H9 (cell line): ENCODE results near the gene POU6F2. TPM values are rescaled to one million over a fixed set of nuclear protein-coding genes. Genes with fewer than 3 reads are reported as not detected.

ENCODE experiments used
- DNase-seq: peaks from one replicate; pipeline ENCODE4 v3.0.0-alpha.2; 2017
- H2AFZ ChIP-seq: one replicate; pipeline ENCODE4 v1.6.1; 2013; ENCODE audit warnings: mild to moderate bottlenecking, low read length, control low read depth, moderate library complexity
- H2AK5ac ChIP-seq: 2 replicates; pipeline ENCODE4 v1.6.1; 2013; ENCODE audit warnings: low read length, control low read depth, mixed read lengths; ENCODE audit not compliant: insufficient read length
- H2BK120ac ChIP-seq: one replicate; pipeline ENCODE4 v1.6.1; 2013; ENCODE audit warnings: low read depth, mild to moderate bottlenecking, low read length, control low read depth, inconsistent platforms; ENCODE audit not compliant: poor library complexity, severe bottlenecking
- H2BK12ac ChIP-seq: 2 replicates; pipeline ENCODE4 v1.6.1; 2013; ENCODE audit warnings: low read length, control low read depth, mixed read lengths, low read depth; ENCODE audit not compliant: insufficient read length
- H2BK15ac ChIP-seq: 2 replicates; pipeline ENCODE4 v1.6.1; 2013; ENCODE audit warnings: low read depth, low read length, control low read depth
- H2BK20ac ChIP-seq: one replicate; pipeline ENCODE4 v1.6.1; 2013; ENCODE audit warnings: low read depth, mild to moderate bottlenecking, low read length, control low read depth, inconsistent platforms; ENCODE audit not compliant: poor library complexity, severe bottlenecking
- H2BK5ac ChIP-seq: 2 replicates; pipeline ENCODE4 v1.6.1; 2013; ENCODE audit warnings: low read length, control low read depth, mixed read lengths; ENCODE audit not compliant: insufficient read length
- H3K14ac ChIP-seq: 2 replicates; pipeline ENCODE4 v1.6.1; 2013; ENCODE audit warnings: low read length, control low read depth; ENCODE audit not compliant: insufficient read depth
- H3K18ac ChIP-seq: 2 replicates; pipeline ENCODE4 v1.6.1; 2013; ENCODE audit warnings: low read depth, mild to moderate bottlenecking, mixed read lengths, low read length, control low read depth; ENCODE audit not compliant: insufficient read length
- H3K23ac ChIP-seq: 2 replicates; pipeline ENCODE4 v1.6.1; 2013; ENCODE audit warnings: low read length, control low read depth, mixed read lengths, low read depth; ENCODE audit not compliant: insufficient read length
- H3K23me2 ChIP-seq: 2 replicates; pipeline ENCODE4 v1.6.1; 2013; ENCODE audit warnings: low read depth, mild to moderate bottlenecking, mixed read lengths, low read length, control low read depth; ENCODE audit not compliant: insufficient read length, poor library complexity, severe bottlenecking
- H3K27ac ChIP-seq: 2 replicates; pipeline ENCODE4 v1.5.1; 2013; ENCODE audit warnings: low read length, control low read depth, mixed read lengths, low read depth; ENCODE audit not compliant: insufficient read length
- H3K27me3 ChIP-seq: 2 replicates; pipeline ENCODE4 v1.6.1; 2013; ENCODE audit warnings: low read length, control low read depth, inconsistent platforms; ENCODE audit not compliant: insufficient read depth
- H3K4ac ChIP-seq: 2 replicates; pipeline ENCODE4 v1.6.1; 2013; ENCODE audit warnings: low read depth, mild to moderate bottlenecking, control low read depth, inconsistent platforms, low read length, moderate library complexity
- H3K4me1 ChIP-seq: 2 replicates; pipeline ENCODE4 v1.6.1; 2013; ENCODE audit warnings: low read length, control low read depth, inconsistent platforms; ENCODE audit not compliant: insufficient read depth
- H3K4me2 ChIP-seq: 2 replicates; pipeline ENCODE4 v1.6.1; 2013; ENCODE audit warnings: low read length, control low read depth, mixed read lengths; ENCODE audit not compliant: insufficient read length, insufficient read depth
- H3K56ac ChIP-seq: 2 replicates; pipeline ENCODE4 v1.6.1; 2013; ENCODE audit warnings: low read depth, mild to moderate bottlenecking, mixed read lengths, low read length, control low read depth; ENCODE audit not compliant: insufficient read length
- H3K79me1 ChIP-seq: 2 replicates; pipeline ENCODE4 v1.6.1; 2013; ENCODE audit warnings: low read depth, mild to moderate bottlenecking, moderate library complexity, low read length, control low read depth, inconsistent platforms; ENCODE audit not compliant: insufficient read depth, poor library complexity, severe bottlenecking
- H3K79me2 ChIP-seq: 2 replicates; pipeline ENCODE4 v1.6.1; 2013; ENCODE audit warnings: low read length, control low read depth, inconsistent platforms; ENCODE audit not compliant: insufficient read depth
- H3K9ac ChIP-seq: 2 replicates; pipeline ENCODE4 v1.6.1; 2013; ENCODE audit warnings: low read length, control low read depth, mixed read lengths; ENCODE audit not compliant: insufficient read length; ENCODE audit errors: extremely low read depth
- H3K9me3 ChIP-seq: one replicate; pipeline ENCODE4 v1.6.1; 2013; ENCODE audit warnings: low read depth, low read length, inconsistent platforms; ENCODE audit not compliant: control insufficient read depth
- H3T11ph ChIP-seq: one replicate; pipeline ENCODE4 v1.6.1; 2013; ENCODE audit warnings: mild to moderate bottlenecking, low read length, control low read depth, inconsistent platforms
- H4K20me1 ChIP-seq: one replicate; pipeline ENCODE4 v1.6.1; 2013; ENCODE audit not compliant: control insufficient read depth, insufficient read length, insufficient read depth
- H4K5ac ChIP-seq: 2 replicates; pipeline ENCODE4 v1.6.1; 2013; ENCODE audit warnings: low read depth, mild to moderate bottlenecking, mixed read lengths, low read length, control low read depth; ENCODE audit not compliant: insufficient read length
- H4K8ac ChIP-seq: replicated peaks from 2 replicates; pipeline ENCODE4 v1.6.1; 2013; ENCODE audit warnings: low read length, control low read depth, mixed read lengths, low read depth; ENCODE audit not compliant: insufficient read length
- H4K91ac ChIP-seq: 2 replicates; pipeline ENCODE4 v1.6.1; 2013; ENCODE audit warnings: low read depth, mild to moderate bottlenecking, moderate library complexity, mixed read lengths, low read length, control low read depth; ENCODE audit not compliant: insufficient read length
- H3K27ac Mint-ChIP-seq, 3 experiments: 2 replicates in 2 of 3; 3 replicates in 1 of 3; pipeline ENCODE4 v1.8.0; 2020 to 2021; ENCODE audit warnings: mixed read lengths in 3 of 3, mild to moderate bottlenecking in 1 of 3, moderate library complexity in 1 of 3
- H3K27me3 Mint-ChIP-seq: 2 replicates; pipeline ENCODE4 v1.8.0; 2021; ENCODE audit warnings: low read depth, mild to moderate bottlenecking, moderate library complexity, mixed read lengths
- H3K36me3 Mint-ChIP-seq, 3 experiments: 2 replicates in 2 of 3; 3 replicates in 1 of 3; pipeline ENCODE4 v1.8.0; 2020 to 2021; ENCODE audit warnings: low read depth in 3 of 3, mixed read lengths in 3 of 3; ENCODE audit not compliant: insufficient read depth in 1 of 3
- H3K4me1 Mint-ChIP-seq, 2 experiments: 2 replicates each; pipeline ENCODE4 v1.8.0; 2020; ENCODE audit warnings: mixed read lengths in 2 of 2
- H3K4me3 Mint-ChIP-seq, 2 experiments: 2 replicates in 1 of 2; 3 replicates in 1 of 2; pipeline ENCODE4 v1.8.0; 2020 to 2021; ENCODE audit warnings: mild to moderate bottlenecking in 2 of 2, mixed read lengths in 2 of 2, moderate library complexity in 1 of 2
- H3K9me3 Mint-ChIP-seq, 2 experiments: 2 replicates in 1 of 2; 3 replicates in 1 of 2; pipeline ENCODE4 v1.8.0; 2020; ENCODE audit warnings: mild to moderate bottlenecking in 2 of 2, mixed read lengths in 2 of 2, moderate library complexity in 1 of 2
- WGBS: extraction: QIAGEN DNeasy Blood & Tissue Kit; methylation state at CpG from one replicate; pipeline ENCODE4 v1.1.7; 2013; ENCODE audit warnings: missing lambda C conversion rate, low lambda C conversion rate, mixed read lengths; ENCODE audit not compliant: insufficient read length; ENCODE audit errors: extremely low coverage; 5-methylcytosine and 5-hydroxymethylcytosine counted together
- total RNA-seq: library from RNA; stranded (reverse); gene quantifications from 2 replicates; pipeline ENCODE4 v1.2.1, GENCODE V29; 2021
- TF ChIP-seq, protein P1 (sequence below): fragments of 200-600 bp; sonication (generic); conservative IDR thresholded peaks from 3 replicates; pipeline ENCODE4 v1.8.0; 2021; ENCODE audit warnings: antibody characterized with exemption, mild to moderate bottlenecking

Gene POU6F2
- total RNA-seq, 1 experiment from 2014 or later = 1.9 TPM

DNA sequence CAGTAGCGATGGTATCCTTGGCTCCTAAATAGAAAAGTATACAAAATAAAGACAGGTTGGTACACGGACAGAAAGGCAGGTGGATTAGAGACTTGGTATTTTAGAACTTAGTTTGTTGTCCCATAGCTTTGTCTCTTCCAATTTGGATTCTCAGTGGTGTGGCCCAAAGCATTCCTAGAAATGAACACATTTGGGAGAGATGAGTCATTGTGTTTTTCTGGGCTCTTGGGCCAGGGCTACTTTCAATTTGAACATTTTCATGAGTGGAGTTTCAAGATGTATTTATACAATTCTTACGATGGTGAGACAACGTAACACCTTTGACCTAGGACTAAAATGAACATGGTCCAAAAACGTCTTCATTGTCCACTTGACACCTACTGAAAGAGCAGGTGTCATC is 363.4 kb downstream of the POU6F2 start:
- DNase-seq = no peak
- Mint-ChIP-seq H3K27me3 (peaks cover 1% of the 10 kb centered on the region; the same call in 1 of the 2 replicates), H3K9me3 (no peaks in the 10 kb centered on the region), H3K27ac (no peak overlapping the region), H3K4me3 (no peak overlapping the region), H3K36me3 (no peaks in the 10 kb centered on the region), H3K4me1 (peaks cover 9 to 11% of the 10 kb centered on the region in 2 experiments; a peak in 3 of 4 replicates)
- H3K4ac ChIP-seq = no peak overlapping the region
- H2AK5ac ChIP-seq = no peak overlapping the region
- H3K9me3 ChIP-seq = no peaks in the 10 kb centered on the region
- no peak overlapping the region for H2BK12ac ChIP-seq
- no CpG with 5 or more reads among the region's 5 CpGs for WGBS
- TF ChIP-seq, protein P1, sequence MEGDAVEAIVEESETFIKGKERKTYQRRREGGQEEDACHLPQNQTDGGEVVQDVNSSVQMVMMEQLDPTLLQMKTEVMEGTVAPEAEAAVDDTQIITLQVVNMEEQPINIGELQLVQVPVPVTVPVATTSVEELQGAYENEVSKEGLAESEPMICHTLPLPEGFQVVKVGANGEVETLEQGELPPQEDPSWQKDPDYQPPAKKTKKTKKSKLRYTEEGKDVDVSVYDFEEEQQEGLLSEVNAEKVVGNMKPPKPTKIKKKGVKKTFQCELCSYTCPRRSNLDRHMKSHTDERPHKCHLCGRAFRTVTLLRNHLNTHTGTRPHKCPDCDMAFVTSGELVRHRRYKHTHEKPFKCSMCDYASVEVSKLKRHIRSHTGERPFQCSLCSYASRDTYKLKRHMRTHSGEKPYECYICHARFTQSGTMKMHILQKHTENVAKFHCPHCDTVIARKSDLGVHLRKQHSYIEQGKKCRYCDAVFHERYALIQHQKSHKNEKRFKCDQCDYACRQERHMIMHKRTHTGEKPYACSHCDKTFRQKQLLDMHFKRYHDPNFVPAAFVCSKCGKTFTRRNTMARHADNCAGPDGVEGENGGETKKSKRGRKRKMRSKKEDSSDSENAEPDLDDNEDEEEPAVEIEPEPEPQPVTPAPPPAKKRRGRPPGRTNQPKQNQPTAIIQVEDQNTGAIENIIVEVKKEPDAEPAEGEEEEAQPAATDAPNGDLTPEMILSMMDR = no peak
- no peak overlapping the region for H3K18ac ChIP-seq
- H4K5ac ChIP-seq = no peak overlapping the region
- no peaks in the 10 kb centered on the region for H3K23me2 ChIP-seq
- no peak overlapping the region for H3K27ac ChIP-seq
- no peak overlapping the region for H3K4me2 ChIP-seq
- H3T11ph ChIP-seq = no peak overlapping the region
- no peak overlapping the region for H4K8ac ChIP-seq
- H2AFZ ChIP-seq = no peak overlapping the region
- no peak overlapping the region for H3K23ac ChIP-seq
- H2BK15ac ChIP-seq = no peak overlapping the region
- no peaks in the 10 kb centered on the region for H3K27me3 ChIP-seq
- no peak overlapping the region for H4K91ac ChIP-seq
- H2BK120ac ChIP-seq = no peak overlapping the region
- peaks cover 3% of the 10 kb centered on the region for H3K4me1 ChIP-seq
- H4K20me1 ChIP-seq = no peaks in the 10 kb centered on the region
- no peaks in the 10 kb centered on the region for H3K79me1 ChIP-seq
- H2BK20ac ChIP-seq = no peak overlapping the region
- no peak overlapping the region for H3K9ac ChIP-seq
- no peak overlapping the region for H3K56ac ChIP-seq
- H3K14ac ChIP-seq = no peak overlapping the region
- H3K79me2 ChIP-seq = no peaks in the 10 kb centered on the region
- H2BK5ac ChIP-seq = no peak overlapping the region
